ENCODE data around the gene SDF2L1. TPM values are rescaled to one million over a fixed set of nuclear protein-coding genes. Genes with fewer than 3 reads are reported as not detected.

Gene SDF2L1
- total RNA-seq, 1 experiment from 2014 or later, result 12.8 TPM

- H3K4me1 ChIP-seq, result no peaks in the 10 kb centered on the region
- no peaks in the 10 kb centered on the region for H3K27me3 ChIP-seq
- no peak overlapping the region for H3K4me3 ChIP-seq
- peaks cover 15% of the 10 kb centered on the region for H3K36me3 ChIP-seq
- H3K27ac ChIP-seq, result no peak overlapping the region
- no peaks in the 10 kb centered on the region for H3K9me3 ChIP-seq (replicated peaks)
- DNase-seq, result no peak
These were observed 37.3 kb downstream of the SDF2L1 start for GRCh38 chr22:21679383-21679782.

GRCh38 chr22:21680830-21681565, 38.9 kb downstream of the SDF2L1 start:
- H3K36me3 ChIP-seq, result peaks cover 8% of the 10 kb centered on the region
- no peak overlapping the region for H3K27ac ChIP-seq
- no peaks in the 10 kb centered on the region for H3K9me3 ChIP-seq (replicated peaks)
- no peak for DNase-seq
- H3K4me3 ChIP-seq, result no peak overlapping the region
- H3K4me1 ChIP-seq, result no peaks in the 10 kb centered on the region
- H3K27me3 ChIP-seq, result no peaks in the 10 kb centered on the region

GRCh38 chr22:21681566-21682370, 39.7 kb downstream of the SDF2L1 start:
- H3K36me3 ChIP-seq, result peaks cover 9% of the 10 kb centered on the region
- no peak for DNase-seq
- H3K4me1 ChIP-seq, result no peaks in the 10 kb centered on the region
- no peaks in the 10 kb centered on the region for H3K9me3 ChIP-seq (replicated peaks)
- H3K27ac ChIP-seq, result no peak overlapping the region
- no peak overlapping the region for H3K4me3 ChIP-seq
- H3K27me3 ChIP-seq, result no peaks in the 10 kb centered on the region

- Histone ChIP-seq H3K4me3 (no peak overlapping the region), H3K4me1 (no peaks in the 10 kb centered on the region), H3K9me3 (replicated peaks) (no peaks in the 10 kb centered on the region), H3K27ac (no peak overlapping the region), H3K27me3 (no peaks in the 10 kb centered on the region), H3K36me3 (peaks cover 9% of the 10 kb centered on the region)
- DNase-seq, result no peak
These were observed 40.5 kb downstream of the SDF2L1 start for GRCh38 chr22:21682385-21683175.

- H3K36me3 ChIP-seq, result peaks cover 13% of the 10 kb centered on the region
- no peaks in the 10 kb centered on the region for H3K4me1 ChIP-seq
- no peaks in the 10 kb centered on the region for H3K9me3 ChIP-seq (replicated peaks)
- H3K4me3 ChIP-seq, result no peak overlapping the region
- DNase-seq, result no peak
- no peak overlapping the region for H3K27ac ChIP-seq
- no peaks in the 10 kb centered on the region for H3K27me3 ChIP-seq
These were observed 41.3 kb downstream of the SDF2L1 start for GRCh38 chr22:21683401-21683811.

- Histone ChIP-seq H3K4me1 (no peaks in the 10 kb centered on the region), H3K36me3 (peaks cover 13% of the 10 kb centered on the region), H3K4me3 (no peak overlapping the region), H3K27me3 (no peaks in the 10 kb centered on the region), H3K9me3 (replicated peaks) (no peaks in the 10 kb centered on the region), H3K27ac (no peak overlapping the region)
- DNase-seq, result no peak
These were observed 42.5 kb downstream of the SDF2L1 start for GRCh38 chr22:21684492-21685163.

GRCh38 chr22:21685164-21685513, 43.0 kb downstream of the SDF2L1 start:
- H3K4me1 ChIP-seq, result no peaks in the 10 kb centered on the region
- peaks cover 13% of the 10 kb centered on the region for H3K36me3 ChIP-seq
- no peaks in the 10 kb centered on the region for H3K27me3 ChIP-seq
- no peak overlapping the region for H3K4me3 ChIP-seq
- no peaks in the 10 kb centered on the region for H3K9me3 ChIP-seq (replicated peaks)
- DNase-seq, result no peak
- H3K27ac ChIP-seq, result no peak overlapping the region

- peaks cover 2% of the 10 kb centered on the region; the same call in 1 of the 2 replicates for H3K4me1 ChIP-seq
- H3K27me3 ChIP-seq, result no peaks in the 10 kb centered on the region
- no peak for DNase-seq
- no peaks in the 10 kb centered on the region for H3K9me3 ChIP-seq (replicated peaks)
- H3K4me3 ChIP-seq, result no peak overlapping the region
- no peak overlapping the region for H3K27ac ChIP-seq
- peaks cover 14% of the 10 kb centered on the region for H3K36me3 ChIP-seq
These were observed 44.1 kb downstream of the SDF2L1 start for GRCh38 chr22:21686193-21686608.

GRCh38 chr22:21686634-21687393, 44.7 kb downstream of the SDF2L1 start:
- no peaks in the 10 kb centered on the region for H3K9me3 ChIP-seq (replicated peaks)
- H3K36me3 ChIP-seq, result peaks cover 19% of the 10 kb centered on the region
- no peak overlapping the region for H3K27ac ChIP-seq

GRCh38 chr22:21687685-21688259, 45.7 kb downstream of the SDF2L1 start:
- no peak overlapping the region for H3K4me3 ChIP-seq
- no peak overlapping the region for H3K27ac ChIP-seq
- no peaks in the 10 kb centered on the region for H3K27me3 ChIP-seq
- peaks cover 2% of the 10 kb centered on the region; the same call in 1 of the 2 replicates for H3K4me1 ChIP-seq
- peaks cover 19% of the 10 kb centered on the region for H3K36me3 ChIP-seq
- DNase-seq, result no peak
- no peaks in the 10 kb centered on the region for H3K9me3 ChIP-seq (replicated peaks)

More at GRCh38 chr22:21686634-21687393, 44.7 kb downstream of the SDF2L1 start:
- DNase-seq, result no peak
- Histone ChIP-seq H3K27me3 (no peaks in the 10 kb centered on the region), H3K4me1 (peaks cover 2% of the 10 kb centered on the region; the same call in 1 of the 2 replicates), H3K4me3 (no peak overlapping the region)

GRCh38 chr22:21688341-21688705, 46.2 kb downstream of the SDF2L1 start:
- Histone ChIP-seq H3K4me1 (peaks cover 2% of the 10 kb centered on the region; the same call in 1 of the 2 replicates), H3K9me3 (replicated peaks) (no peaks in the 10 kb centered on the region), H3K36me3 (peaks cover 19% of the 10 kb centered on the region), H3K4me3 (no peak overlapping the region), H3K27me3 (no peaks in the 10 kb centered on the region), H3K27ac (no peak overlapping the region)
- DNase-seq, result no peak

- no peak overlapping the region for H3K27ac ChIP-seq
- H3K36me3 ChIP-seq, result peaks cover 19% of the 10 kb centered on the region
- H3K9me3 ChIP-seq (replicated peaks), result no peaks in the 10 kb centered on the region
- DNase-seq, result no peak
- H3K4me1 ChIP-seq, result peaks cover 2% of the 10 kb centered on the region; the same call in 1 of the 2 replicates
- H3K4me3 ChIP-seq, result no peak overlapping the region
- no peaks in the 10 kb centered on the region for H3K27me3 ChIP-seq
These were observed 46.7 kb downstream of the SDF2L1 start for GRCh38 chr22:21688706-21689381.

GRCh38 chr22:21690401-21690801, 48.3 kb downstream of the SDF2L1 start:
- Histone ChIP-seq H3K27ac (peak overlapping the region; percentile 14; the same call in 1 of the 2 replicates), H3K4me1 (peaks cover 2% of the 10 kb centered on the region; the same call in 1 of the 2 replicates), H3K4me3 (no peak overlapping the region), H3K27me3 (no peaks in the 10 kb centered on the region), H3K9me3 (replicated peaks) (no peaks in the 10 kb centered on the region), H3K36me3 (peaks cover 12% of the 10 kb centered on the region)
- peak in 1 of 2 experiments; percentile 38 for DNase-seq
